Putamen (tissue), 1 donor: ENCODE measurements around the gene PPP1R7.

Experiments
- DNase-seq: peaks from one replicate; pipeline ENCODE4 v3.0.0-alpha.2; 2016; ENCODE audit warnings: low spot score

The PPP1R7 gene

GRCh38 chr2:241140445-241140840 is 9.8 kb upstream of the PPP1R7 start:
- DNase-seq, result no peak

- DNase-seq, result no peak
Measured at GRCh38 chr2:241141214-241141770, 9.0 kb upstream of the PPP1R7 start.

- no peak for DNase-seq
Measured at GRCh38 chr2:241142063-241142462, 8.2 kb upstream of the PPP1R7 start.

GRCh38 chr2:241142593-241142992 is 7.7 kb upstream of the PPP1R7 start:
- DNase-seq, result no peak

GRCh38 chr2:241146286-241146685 is 4.0 kb upstream of the PPP1R7 start:
- DNase-seq, result no peak

- DNase-seq, result no peak
Measured at GRCh38 chr2:241147336-241147735, 2.9 kb upstream of the PPP1R7 start.

- no peak for DNase-seq
Measured at GRCh38 chr2:241148239-241148638, 2.0 kb upstream of the PPP1R7 start.

- peak; percentile 94 for DNase-seq
Measured at GRCh38 chr2:241148891-241149674, 1.2 kb upstream of the PPP1R7 start, which contains the start of gene PASK. PASK (minus strand) TSS chr2:241149472; CDS start chr2:241143032, 6,440 bp downstream.

- no peak for DNase-seq
Measured at GRCh38 chr2:241149675-241149924, 667 bp upstream of the PPP1R7 start.

- DNase-seq, result no peak
Measured at GRCh38 chr2:241150660-241151530, 628 bp downstream of the PPP1R7 start.

- peak; percentile 53 for DNase-seq
Measured at GRCh38 chr2:241151934-241152660, 1.8 kb downstream of the PPP1R7 start.

- no peak for DNase-seq
Measured at GRCh38 chr2:241153616-241154015, 3.3 kb downstream of the PPP1R7 start.

- DNase-seq, result peak; percentile 88
Measured at GRCh38 chr2:241154915-241155314, 4.6 kb downstream of the PPP1R7 start.

GRCh38 chr2:241155936-241156335 is 5.7 kb downstream of the PPP1R7 start:
- no peak for DNase-seq

- DNase-seq, result no peak
Measured at GRCh38 chr2:241156971-241157441, 6.7 kb downstream of the PPP1R7 start.

GRCh38 chr2:241157841-241158545 is 7.7 kb downstream of the PPP1R7 start:
- DNase-seq, result no peak

- no peak for DNase-seq
Measured at GRCh38 chr2:241158546-241158900, 8.3 kb downstream of the PPP1R7 start.

GRCh38 chr2:241159116-241159515 is 8.8 kb downstream of the PPP1R7 start:
- no peak for DNase-seq

- no peak for DNase-seq
Measured at GRCh38 chr2:241160318-241160717, 10.1 kb downstream of the PPP1R7 start.

GRCh38 chr2:241161646-241162281 is 11.5 kb downstream of the PPP1R7 start:
- peak; percentile 79 for DNase-seq

- DNase-seq, result no peak
Measured at GRCh38 chr2:241163601-241164118, 13.4 kb downstream of the PPP1R7 start.
